Nephron (organoid): ENCODE data around the gene ANKRD42.

Experiments used
- H3K27ac Mint-ChIP-seq, 3 experiments: 2 replicates each; pipeline ENCODE4 v1.8.0; 2020; ENCODE audit warnings: mixed read lengths in 3 of 3, mild to moderate bottlenecking in 2 of 3, moderate library complexity in 1 of 3
- H3K27me3 Mint-ChIP-seq: 2 replicates; pipeline ENCODE4 v1.8.0; 2021; ENCODE audit warnings: low read depth, mild to moderate bottlenecking, moderate library complexity, mixed read lengths
- H3K36me3 Mint-ChIP-seq: 2 replicates; pipeline ENCODE4 v1.8.0; 2020; ENCODE audit warnings: low read depth, mixed read lengths
- H3K4me1 Mint-ChIP-seq: 2 replicates; pipeline ENCODE4 v1.8.0; 2020; ENCODE audit warnings: mixed read lengths
- H3K4me3 Mint-ChIP-seq, 3 experiments: 2 replicates each; pipeline ENCODE4 v1.8.0; 2020; ENCODE audit warnings: mild to moderate bottlenecking in 3 of 3, mixed read lengths in 3 of 3, moderate library complexity in 2 of 3
- H3K9me3 Mint-ChIP-seq: 2 replicates; pipeline ENCODE4 v1.8.0; 2020; ENCODE audit warnings: mixed read lengths
- TF ChIP-seq, protein P1 (sequence below), 3 experiments: fragments of 200-600 bp; sonication (generic); IDR thresholded peaks; one replicate each; pipeline ENCODE4 v1.5.0; 2021; ENCODE audit warnings: antibody characterized with exemption in 3 of 3; ENCODE audit not compliant: unreplicated experiment in 3 of 3

The ANKRD42 gene

DNA sequence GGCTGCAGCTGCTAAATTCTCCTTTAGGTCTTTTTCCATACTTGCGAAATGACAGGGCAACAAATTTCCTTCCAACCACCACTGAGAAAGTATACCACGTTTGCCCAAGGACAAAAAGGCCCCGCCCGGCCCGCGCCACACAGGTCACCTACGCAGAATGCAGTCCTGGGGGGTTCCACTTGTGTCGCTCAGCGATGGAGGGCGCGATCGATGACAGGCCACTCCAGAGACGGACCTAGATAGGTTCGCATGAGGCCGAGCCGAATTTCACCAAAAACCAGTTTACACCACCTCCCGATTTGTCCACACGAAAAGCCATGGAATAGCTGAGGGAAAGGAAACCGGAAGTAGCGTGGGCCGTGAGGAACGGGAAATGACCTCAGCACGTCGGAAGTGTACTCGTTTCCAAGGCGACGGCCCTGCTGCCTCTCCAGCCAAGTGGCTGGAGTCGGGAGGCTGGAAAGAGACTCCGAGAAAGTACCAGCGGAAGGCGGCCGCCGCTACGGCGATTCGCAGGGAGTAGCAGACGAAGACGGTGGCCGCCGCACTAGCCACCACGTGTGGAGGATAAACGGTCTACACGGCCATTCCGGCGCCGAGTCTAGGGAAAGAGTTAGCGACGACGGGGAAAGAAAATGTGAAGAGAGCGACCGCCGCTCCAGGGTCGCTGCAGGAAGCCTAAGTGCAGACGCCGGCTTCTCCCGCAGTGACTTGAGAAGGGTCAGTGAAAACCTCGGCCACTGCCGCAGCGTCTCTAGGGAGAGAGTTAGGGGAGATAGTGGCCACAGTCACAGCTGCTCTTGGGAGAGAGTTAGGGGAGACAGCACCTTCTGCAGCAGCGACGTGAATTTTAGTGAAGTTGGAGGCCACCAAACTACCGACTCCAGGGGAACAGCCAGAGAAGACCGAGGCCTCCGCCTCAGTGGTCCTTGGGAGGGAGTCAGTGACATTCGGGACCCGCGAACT, at the start of gene ANKRD42:
TSS of gene ANKRD42 (plus strand) at position 398 of the 966 bp plus-strand sequence. CDS start 959 bp downstream, outside the sequence.
- peaks cover 47% of the 10 kb centered on the region for H3K4me1 Mint-ChIP-seq
- H3K27ac Mint-ChIP-seq = peak within 1 kb of the TSS; percentile 66 to 94 (median 89)
- H3K4me3 Mint-ChIP-seq = peak within 1 kb of the TSS; percentile 92 to 98 (median 97)
- peaks cover 23% of the 10 kb centered on the region for H3K36me3 Mint-ChIP-seq
- no peaks in the 10 kb centered on the region for H3K9me3 Mint-ChIP-seq
- H3K27me3 Mint-ChIP-seq = no peaks in the 10 kb centered on the region
- TF ChIP-seq, protein P1, sequence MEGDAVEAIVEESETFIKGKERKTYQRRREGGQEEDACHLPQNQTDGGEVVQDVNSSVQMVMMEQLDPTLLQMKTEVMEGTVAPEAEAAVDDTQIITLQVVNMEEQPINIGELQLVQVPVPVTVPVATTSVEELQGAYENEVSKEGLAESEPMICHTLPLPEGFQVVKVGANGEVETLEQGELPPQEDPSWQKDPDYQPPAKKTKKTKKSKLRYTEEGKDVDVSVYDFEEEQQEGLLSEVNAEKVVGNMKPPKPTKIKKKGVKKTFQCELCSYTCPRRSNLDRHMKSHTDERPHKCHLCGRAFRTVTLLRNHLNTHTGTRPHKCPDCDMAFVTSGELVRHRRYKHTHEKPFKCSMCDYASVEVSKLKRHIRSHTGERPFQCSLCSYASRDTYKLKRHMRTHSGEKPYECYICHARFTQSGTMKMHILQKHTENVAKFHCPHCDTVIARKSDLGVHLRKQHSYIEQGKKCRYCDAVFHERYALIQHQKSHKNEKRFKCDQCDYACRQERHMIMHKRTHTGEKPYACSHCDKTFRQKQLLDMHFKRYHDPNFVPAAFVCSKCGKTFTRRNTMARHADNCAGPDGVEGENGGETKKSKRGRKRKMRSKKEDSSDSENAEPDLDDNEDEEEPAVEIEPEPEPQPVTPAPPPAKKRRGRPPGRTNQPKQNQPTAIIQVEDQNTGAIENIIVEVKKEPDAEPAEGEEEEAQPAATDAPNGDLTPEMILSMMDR (IDR thresholded peaks at IDR 0.05; ENCODE audit: unreplicated experiment in 3 of 3) = no peak

DNA sequence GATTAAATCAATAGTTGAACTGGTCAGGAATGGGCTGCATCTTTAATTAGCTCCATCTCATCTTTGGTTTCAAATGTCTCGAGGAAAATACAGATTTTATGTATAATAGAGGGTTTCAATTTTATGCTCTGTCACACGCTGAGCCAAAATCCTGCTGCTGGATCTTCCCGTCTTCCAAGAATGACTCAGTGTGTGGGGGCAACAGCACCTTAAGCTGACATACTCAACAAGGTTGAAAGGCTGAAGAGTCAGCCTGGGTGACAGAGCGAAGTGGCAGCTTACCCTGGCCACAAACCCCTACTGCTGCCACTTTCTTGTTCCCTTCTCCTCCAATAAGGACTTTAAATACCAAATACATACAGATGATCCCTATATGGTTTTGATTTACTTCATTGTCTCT, 45.6 kb upstream of the ANKRD42 start:
- H3K4me1 Mint-ChIP-seq = no peaks in the 10 kb centered on the region
- no peak overlapping the region for H3K27ac Mint-ChIP-seq
- H3K9me3 Mint-ChIP-seq = no peaks in the 10 kb centered on the region
- no peaks in the 10 kb centered on the region for H3K36me3 Mint-ChIP-seq
- no peak overlapping the region for H3K4me3 Mint-ChIP-seq
- TF ChIP-seq, protein P1 (IDR thresholded peaks at IDR 0.05; ENCODE audit: unreplicated experiment in 3 of 3) = no peak
- peaks cover 7% of the 10 kb centered on the region for H3K27me3 Mint-ChIP-seq

DNA sequence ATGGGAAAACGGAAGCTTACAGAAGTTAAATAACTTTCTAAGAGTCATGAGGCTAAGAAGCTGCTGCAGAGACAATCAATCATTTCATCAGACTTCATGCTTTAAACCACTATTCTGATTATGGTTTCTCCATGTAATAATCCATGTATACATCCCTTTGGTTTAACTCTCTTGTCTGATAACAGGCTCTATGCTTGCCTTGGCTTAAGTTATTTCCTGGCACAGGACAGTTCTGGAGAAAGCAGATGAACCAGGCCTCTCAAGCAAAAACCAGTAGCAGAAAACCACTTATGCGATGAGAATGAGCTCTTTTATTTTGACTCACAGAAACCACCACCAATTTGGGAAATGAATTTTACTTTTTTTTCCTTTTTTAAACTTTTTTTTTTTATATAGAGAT, 43.1 kb upstream of the ANKRD42 start:
- Mint-ChIP-seq H3K4me1 (no peaks in the 10 kb centered on the region), H3K9me3 (no peaks in the 10 kb centered on the region)
- TF ChIP-seq, protein P1 (IDR thresholded peaks at IDR 0.05; ENCODE audit: unreplicated experiment in 3 of 3) = no peak

DNA sequence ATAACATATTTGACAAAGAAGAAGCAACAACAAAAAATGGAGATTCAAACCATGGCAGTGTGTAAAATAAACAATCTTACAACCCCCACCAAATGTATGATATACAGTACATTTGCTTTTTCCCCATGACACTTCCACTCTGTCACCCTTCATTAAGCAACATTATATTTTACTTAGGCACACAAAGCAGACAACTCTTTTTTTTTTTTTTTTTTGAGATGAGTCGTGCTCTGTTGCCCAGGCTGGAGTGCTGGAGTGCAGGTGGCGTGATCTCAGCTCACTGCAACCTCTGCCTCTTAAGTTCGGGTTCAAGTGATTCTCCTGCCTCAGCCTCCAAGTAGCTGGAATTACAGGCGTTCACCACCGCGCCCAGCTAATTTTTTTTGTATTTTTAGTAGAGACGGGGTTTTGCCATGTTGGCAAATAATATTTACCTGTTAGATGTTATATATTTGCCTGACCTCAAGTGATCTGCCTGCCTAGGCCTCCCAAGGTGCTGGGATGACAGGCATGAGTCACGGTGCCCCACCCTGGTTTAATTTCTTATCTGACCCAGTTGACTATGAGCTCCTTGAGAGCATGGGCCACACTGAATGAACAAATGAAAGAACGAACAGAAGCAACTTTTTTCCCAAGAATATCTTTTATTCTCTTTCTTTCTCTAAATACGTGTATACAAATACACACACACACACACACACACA, 42.1 kb upstream of the ANKRD42 start:
- no peaks in the 10 kb centered on the region for H3K9me3 Mint-ChIP-seq
- H3K27ac Mint-ChIP-seq = no peak overlapping the region
- H3K27me3 Mint-ChIP-seq = peaks cover 7% of the 10 kb centered on the region
- no peaks in the 10 kb centered on the region for H3K4me1 Mint-ChIP-seq
- TF ChIP-seq, protein P1 (IDR thresholded peaks at IDR 0.05; ENCODE audit: unreplicated experiment in 3 of 3) = no peak
- H3K4me3 Mint-ChIP-seq = no peak overlapping the region
- H3K36me3 Mint-ChIP-seq = no peaks in the 10 kb centered on the region

More for the DNA sequence above, 43.1 kb upstream of the ANKRD42 start:
- no peaks in the 10 kb centered on the region for H3K36me3 Mint-ChIP-seq
- H3K27me3 Mint-ChIP-seq = peaks cover 7% of the 10 kb centered on the region
- no peak overlapping the region for H3K4me3 Mint-ChIP-seq
- H3K27ac Mint-ChIP-seq = no peak overlapping the region

DNA sequence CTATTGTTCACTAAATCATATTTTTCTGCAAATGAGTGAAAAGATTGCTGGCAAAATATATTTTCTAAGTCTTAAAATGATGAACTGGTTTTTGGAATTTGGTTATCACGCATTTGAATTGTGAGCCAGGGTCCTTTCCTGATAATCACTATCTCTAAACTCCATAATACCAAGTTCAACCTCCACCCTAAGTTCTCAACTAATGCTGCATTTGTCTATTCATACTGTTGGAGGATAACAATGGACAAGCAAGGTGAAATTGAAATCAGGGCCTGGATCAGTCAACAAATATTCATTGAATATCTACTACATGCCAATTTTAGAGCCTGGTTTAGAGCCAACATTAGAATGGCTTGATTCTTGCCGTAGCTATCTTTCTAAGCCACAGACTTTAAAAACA, 41.2 kb upstream of the ANKRD42 start:
- TF ChIP-seq, protein P1 (IDR thresholded peaks at IDR 0.05; ENCODE audit: unreplicated experiment in 3 of 3) = no peak
- no peaks in the 10 kb centered on the region for H3K4me1 Mint-ChIP-seq
- no peak overlapping the region for H3K27ac Mint-ChIP-seq
- no peaks in the 10 kb centered on the region for H3K9me3 Mint-ChIP-seq
- H3K27me3 Mint-ChIP-seq = peaks cover 7% of the 10 kb centered on the region
- H3K4me3 Mint-ChIP-seq = no peak overlapping the region
- H3K36me3 Mint-ChIP-seq = no peaks in the 10 kb centered on the region
